Loucy (cell line): Measurements from ENCODE around the gene MAPK6.

Source experiments
- CTCF ChIP-seq: fragments of 200-600 bp; sonication (generic); conservative IDR thresholded peaks from 2 replicates; pipeline ENCODE4 v1.5.1; 2014; ENCODE audit warnings: mild to moderate bottlenecking, antibody characterized with exemption, low read length
- EZH2phosphoT487 ChIP-seq: fragments of 200-600 bp; IDR thresholded peaks from 2 replicates; pipeline ENCODE4 v1.6.1; 2018; ENCODE audit warnings: antibody characterized with exemption, mild to moderate bottlenecking, moderate library complexity, borderline replicate concordance

- TF ChIP-seq CTCF: no peak
- TF ChIP-seq EZH2phosphoT487: no peak
These were observed 33.3 kb downstream of the MAPK6 start for GRCh38 chr15:52052066-52052935.
